Measurements from ENCODE around the gene KCNK16.

- TF ChIP-seq, protein P1, sequence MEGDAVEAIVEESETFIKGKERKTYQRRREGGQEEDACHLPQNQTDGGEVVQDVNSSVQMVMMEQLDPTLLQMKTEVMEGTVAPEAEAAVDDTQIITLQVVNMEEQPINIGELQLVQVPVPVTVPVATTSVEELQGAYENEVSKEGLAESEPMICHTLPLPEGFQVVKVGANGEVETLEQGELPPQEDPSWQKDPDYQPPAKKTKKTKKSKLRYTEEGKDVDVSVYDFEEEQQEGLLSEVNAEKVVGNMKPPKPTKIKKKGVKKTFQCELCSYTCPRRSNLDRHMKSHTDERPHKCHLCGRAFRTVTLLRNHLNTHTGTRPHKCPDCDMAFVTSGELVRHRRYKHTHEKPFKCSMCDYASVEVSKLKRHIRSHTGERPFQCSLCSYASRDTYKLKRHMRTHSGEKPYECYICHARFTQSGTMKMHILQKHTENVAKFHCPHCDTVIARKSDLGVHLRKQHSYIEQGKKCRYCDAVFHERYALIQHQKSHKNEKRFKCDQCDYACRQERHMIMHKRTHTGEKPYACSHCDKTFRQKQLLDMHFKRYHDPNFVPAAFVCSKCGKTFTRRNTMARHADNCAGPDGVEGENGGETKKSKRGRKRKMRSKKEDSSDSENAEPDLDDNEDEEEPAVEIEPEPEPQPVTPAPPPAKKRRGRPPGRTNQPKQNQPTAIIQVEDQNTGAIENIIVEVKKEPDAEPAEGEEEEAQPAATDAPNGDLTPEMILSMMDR (IDR thresholded peaks at IDR 0.05; ENCODE audit: low read depth, low read length, poor library complexity, severe bottlenecking) = no peak
- no peak for TF ChIP-seq EZH2phosphoT487 (IDR thresholded peaks at IDR 0.05; ENCODE audit: borderline replicate concordance, low read length)
These were observed 40.0 kb upstream of the KCNK16 start for GRCh38 chr6:39362487-39362865.

Data from DOHH2 (cell line).